Cerebellar nuclear complex (tissue), 1 donor: ENCODE measurements around the gene FRMD5.
A peak's percentile ranks its signal among the peaks of the same experiment; 100 is the strongest.
"Not testable (repeated sequence)": the region's sequence is repeated elsewhere in the genome, so short reads cannot be mapped to it uniquely, and the experiment has no call there.

ENCODE experiments used
- DNase-seq, 2 experiments: peaks; one replicate each; lab custom pipeline; 2025; lab: John Stamatoyannopoulos, UW

The FRMD5 gene

DNA sequence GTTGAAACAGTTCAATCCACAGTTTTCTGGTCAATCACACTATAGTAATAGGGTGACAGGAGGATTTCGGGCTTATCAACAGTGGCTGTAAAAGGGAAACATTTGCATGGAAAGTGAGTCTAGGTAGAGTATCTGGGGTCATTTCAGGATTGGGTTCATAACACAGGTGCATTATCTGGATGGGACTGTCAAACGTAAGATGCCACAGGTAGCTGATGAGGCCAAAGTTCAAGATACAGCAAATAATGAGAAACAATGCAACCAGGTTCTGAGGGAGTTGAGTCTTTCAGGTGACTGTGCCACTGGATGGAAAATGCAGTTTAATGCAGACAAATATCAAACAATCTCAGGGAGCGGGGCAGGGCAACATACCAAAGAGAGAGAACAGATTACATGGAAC is 306.0 kb downstream of the FRMD5 start:
- no peak for DNase-seq

DNA sequence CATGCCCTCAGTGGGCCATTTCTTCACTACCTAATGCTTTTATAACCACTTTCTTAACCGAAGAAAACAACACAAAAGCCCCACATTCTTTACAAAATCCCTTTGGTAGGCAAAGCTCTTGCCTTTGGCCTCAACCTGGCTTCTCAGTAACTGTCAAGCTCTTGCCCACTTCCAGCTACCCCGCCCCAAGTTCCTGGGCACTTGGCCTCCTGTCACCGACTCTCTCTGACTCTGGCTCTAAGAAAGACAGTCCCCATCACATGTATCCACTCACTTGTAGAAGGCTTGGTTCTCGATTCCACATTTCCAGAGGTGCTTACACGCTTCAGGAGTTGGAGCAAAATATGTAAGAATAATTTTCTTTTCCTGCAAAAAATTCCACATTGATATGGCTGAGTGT is 307.2 kb downstream of the FRMD5 start:
- DNase-seq: no peak

DNA sequence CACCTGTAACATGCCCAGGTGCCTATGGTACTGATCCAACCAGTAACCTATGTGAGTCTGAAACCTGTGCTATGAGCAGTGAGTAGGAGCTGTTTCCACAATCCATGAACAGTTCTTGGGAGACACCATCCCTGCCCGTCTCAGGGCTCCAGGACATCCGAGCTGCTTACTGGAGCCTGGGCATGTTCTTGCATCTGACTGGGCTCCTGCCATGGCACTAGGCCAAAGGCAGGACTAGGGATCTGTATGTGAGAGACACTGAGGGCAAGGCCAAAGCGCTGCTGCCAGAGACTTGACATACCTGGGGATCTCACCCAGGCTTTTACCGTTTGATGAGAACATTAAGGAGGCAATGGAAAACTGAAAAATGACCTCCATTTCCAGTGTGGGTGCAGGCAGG is 308.5 kb downstream of the FRMD5 start:
- no peak for DNase-seq

DNA sequence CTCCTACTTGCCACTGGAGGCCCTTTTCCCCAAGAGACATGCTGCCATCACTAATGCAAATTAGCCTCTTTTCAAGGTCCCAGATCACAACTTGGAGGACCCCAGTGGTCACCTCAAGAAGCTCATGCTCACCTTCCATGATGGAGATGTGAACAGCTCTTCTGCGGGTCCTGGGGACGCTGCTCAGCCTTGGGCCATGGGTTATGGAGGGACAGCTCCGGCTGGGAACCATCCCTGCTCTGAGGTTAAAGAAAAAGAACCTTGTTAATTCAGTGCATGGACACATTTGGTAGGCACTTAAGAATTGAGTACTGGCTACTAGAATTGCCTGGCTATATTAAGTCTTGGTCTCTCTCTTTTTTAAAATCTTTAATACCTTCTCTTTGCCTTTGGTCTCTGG is 311.5 kb downstream of the FRMD5 start:
- DNase-seq: no peak

DNA sequence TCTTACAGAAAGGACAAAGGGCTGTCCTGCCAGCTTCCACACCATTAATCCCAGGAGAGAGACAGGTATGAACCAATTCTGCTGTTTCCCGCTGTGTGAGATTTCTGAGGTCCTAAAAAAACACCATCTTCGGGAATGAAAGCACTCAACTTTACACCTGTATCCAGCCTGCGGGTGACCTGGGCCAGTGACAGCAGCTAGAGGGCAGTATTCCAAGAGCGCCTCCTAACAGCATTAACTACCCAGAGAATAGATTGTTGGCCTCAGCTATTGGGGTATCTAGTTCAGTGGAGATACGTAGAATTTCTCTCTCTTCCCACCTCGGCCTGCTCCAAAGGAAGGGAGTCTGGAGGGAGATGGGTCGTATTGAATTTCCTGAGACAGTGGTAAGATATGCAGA is 313.1 kb downstream of the FRMD5 start:
- no peak for DNase-seq

DNA sequence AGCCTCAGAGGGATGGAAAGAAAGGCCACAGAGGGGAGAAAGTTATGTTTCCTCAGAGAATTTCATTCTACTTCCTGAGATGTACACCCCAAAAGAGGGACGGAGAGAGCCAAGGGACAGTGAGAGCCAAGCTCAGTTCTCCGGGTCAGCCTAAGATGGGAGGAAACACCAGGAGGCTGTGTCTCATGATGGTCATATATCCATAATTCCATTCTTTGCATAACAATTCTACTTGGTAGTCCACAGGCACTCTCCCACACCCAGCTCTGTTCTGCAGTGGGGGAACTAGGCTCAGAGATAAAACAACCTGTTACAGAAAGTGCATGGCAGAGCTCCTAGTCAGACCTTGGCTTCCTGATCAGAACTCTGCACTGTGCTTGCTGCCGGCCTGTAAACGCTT is 313.8 kb downstream of the FRMD5 start:
- DNase-seq: no peak

DNA sequence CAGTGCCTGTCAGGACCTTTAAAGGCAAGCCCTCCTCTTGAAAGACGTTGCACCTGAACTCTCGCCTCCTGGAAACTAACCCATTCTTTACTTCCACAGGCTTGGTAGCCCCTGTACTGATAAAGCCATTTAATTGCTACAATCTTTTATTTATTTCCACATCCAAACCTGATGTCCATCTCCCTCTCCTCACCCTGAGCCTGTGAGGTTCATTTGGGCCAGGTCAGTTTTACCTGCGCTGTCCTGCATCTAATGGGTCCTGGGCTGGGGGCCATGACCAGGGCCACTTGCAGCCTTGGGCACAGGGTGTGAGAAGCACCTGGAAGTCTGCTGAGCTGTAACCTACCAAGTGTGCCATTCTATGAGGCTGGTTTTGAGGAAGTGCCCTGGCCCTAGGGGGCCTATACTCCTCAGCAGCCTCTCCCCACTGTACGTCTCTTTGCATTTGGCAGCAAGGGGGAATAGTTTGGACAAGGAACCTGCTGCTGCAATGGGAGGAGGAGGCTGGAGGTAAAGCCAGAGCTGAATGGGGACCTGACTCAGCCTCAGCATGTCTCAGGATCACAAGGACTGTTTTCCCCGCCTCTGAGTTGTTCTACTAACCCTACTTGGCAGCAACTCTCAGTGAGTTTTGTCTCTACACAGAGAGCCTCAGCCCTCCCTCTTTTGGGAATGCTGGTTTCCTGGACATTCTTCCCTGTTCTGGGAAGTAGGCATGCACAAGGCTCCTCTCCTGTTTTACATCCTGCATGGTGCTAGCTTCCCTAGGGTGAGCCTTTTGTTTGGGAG is 314.5 kb downstream of the FRMD5 start:
- no peak for DNase-seq

DNA sequence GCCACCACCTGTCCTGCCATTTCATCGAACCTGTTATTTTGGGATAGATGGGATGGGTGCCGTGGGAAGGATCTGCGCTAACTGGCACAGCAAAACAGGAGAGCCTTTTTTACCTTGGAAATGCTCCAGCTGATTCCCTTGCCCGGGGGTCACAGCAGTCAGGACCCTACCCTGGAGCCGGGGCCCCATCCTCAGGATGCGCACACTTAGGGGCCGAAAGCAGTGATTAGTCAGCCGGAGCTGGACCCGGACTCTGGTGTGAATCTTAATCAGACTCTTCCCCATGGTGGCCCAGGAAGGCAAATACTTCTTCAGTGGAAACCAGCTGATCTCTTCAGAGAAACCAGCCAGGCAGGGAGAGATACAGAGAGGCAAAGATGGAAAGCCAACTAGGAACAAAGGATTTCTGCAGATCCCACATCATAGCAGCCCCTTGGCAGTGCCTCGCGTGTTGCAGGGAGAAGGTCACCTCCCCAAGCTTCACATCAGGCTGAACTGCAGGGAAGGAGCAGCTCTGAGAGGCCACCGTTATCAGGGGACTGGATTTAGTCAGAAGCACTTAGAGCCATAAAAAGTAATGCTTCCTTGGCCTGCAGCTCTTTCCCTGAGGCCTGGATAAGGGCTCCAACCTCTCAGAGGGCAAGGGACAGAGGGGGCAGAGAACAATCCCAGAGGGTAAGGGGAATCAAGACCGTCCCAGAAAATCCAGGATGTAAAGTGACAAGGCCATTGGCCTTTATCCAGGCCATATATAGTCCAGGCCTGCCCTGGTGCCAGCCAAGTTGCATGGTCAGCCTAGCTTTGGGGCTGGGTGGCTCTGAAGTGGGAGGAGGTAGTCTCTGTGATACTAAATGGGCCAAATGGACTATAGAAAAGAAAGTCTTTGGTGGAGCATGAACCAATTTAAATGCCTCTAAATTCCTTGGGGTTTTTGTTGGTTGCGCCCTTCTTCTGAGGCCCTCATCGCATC is 315.4 kb downstream of the FRMD5 start:
- no peak for DNase-seq

DNA sequence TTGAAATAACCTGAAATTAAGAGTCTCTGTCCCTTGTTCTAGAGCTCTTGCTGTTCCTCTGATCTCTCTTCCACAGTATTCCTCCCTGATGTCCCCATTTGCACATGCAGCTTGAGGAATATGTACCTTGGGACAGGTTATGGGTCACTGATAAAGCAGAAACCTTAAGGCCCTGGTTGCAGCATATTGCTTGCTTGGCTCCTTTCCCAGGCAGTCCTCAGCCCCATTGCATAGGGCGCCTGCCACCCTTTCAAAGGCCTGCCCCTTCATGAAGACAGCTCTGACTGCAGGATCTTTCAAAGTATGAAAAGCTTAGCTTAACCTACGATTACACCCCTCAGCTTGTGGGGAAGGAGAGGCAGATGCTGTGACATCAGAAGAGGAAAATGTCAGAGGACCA is 316.6 kb downstream of the FRMD5 start:
- DNase-seq: no peak

DNA sequence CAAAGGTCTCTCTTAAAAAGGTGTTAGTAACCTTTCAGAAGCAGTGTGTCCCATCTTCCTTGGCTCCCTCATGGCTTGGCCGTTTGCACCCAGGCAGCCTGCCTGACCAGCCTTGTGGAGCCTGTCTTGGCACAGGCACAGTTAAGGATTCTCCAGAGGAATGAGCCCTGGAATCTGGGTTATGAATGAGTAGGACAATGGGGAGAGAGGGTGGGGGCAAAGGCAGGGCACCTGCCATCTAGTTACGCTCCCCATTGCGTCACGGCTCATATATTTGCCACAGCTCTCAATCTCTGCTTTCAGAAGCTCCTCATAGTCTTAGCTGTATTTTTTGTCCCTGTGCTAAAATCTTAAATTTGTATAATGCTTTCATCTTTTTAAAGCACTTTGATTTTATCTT is 317.7 kb downstream of the FRMD5 start:
- no peak for DNase-seq

DNA sequence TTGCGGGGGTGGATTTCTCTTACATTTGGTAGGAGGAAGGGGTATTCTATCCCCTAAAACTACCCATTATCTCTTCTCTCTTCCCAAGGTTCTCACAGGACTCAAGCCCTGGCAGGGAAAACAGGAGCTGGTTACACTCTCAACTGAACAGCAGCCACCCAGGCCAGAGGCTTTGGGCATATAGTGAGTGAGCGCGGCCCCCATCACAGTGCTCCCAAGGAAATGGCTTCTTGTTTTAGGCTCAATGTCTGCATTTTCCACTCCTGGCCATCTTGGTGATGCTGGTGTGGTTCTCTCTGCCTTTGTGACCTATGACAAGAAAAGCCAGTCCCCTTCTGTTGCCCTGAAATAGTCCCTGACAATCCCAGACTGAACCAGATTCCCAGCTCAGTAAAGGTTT is 318.2 kb downstream of the FRMD5 start:
- DNase-seq: no peak

DNA sequence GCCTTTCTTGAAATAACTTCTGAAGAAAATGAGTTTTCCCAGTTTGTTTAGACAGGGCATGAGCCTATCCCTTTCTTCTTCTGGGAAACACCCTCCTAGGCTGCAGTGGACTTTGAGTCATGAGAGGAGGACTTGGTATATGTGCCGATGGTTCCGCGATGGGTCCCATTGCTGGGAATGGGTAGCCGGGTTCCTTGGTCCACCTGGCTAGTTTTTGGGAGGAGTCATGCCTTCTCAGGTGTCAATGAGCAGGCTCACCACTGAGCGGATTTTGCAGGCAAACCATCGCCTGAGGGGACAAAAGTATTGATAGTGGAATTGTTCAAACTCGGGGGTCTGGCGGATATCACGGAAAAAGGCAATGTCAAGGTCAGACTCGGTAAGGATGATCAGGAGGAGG is 321.4 kb downstream of the FRMD5 start:
- DNase-seq: no peak

DNA sequence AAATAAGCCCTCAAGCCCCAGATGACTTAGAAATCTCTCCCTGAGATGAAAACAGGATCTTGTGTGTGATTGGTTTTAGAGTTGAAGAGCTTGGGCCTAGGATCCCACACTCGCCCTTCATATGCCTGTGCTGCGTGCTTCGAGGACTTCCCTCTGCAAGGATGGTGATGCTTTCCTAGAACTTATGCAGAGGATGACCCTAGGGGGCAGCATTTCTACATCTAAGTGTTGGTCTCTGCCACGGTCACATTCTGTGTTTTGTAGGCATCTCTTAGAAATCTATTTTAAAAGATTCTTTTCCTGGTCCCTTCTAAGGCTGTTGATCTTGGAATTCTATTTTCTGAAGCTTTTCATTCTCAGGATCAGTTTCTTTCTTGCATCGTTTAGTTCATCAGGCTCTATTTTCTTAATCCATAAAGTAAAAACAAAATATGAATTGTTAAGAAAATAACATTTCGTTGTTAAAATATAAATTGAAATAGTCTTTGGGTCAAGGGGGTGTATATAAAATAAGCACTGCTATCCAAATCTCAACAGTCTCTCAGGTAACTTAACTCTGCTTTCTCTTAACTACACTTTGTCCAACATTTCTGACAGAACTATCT is 322.6 kb downstream of the FRMD5 start:
- DNase-seq: peak in 1 of 2 experiments; percentile 51

DNA sequence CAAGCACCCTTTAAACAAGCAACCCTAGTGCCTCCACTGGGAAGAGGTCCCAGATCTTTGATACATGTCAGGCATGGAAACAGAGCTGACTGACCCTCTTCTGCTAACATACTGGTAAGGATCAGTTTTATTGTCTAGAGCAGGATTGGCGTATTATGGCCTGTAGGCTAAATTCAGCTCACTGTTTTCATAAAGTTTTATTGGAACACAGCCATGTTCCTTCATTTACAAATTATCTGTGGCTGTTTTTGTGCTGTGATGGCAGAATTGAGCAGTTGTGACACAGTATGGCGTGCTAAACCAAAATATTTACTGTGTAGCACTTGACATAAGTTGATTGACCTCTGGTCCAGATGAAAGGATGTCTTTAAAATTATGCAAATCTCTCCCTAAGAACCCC is 323.2 kb downstream of the FRMD5 start:
- no peak for DNase-seq

DNA sequence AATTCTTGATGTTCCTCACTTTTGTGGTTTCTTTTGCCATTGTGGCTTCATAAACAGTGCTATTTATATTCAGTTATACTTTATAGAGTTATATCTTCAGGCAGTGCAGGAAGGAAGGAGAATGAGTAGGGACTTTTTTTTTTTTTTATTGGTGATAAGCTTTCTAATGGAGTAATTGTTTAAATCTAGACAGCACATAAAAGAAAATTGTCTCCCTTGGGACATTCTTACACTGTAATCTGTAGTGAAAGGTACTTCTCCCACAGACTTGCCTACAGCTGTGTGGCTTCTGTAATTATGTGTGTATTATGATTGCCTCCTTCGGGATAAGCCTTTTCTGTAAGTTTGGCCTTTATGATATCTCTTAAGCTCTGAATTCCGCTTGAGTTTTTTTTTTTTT is 326.7 kb downstream of the FRMD5 start:
- DNase-seq: no peak

DNA sequence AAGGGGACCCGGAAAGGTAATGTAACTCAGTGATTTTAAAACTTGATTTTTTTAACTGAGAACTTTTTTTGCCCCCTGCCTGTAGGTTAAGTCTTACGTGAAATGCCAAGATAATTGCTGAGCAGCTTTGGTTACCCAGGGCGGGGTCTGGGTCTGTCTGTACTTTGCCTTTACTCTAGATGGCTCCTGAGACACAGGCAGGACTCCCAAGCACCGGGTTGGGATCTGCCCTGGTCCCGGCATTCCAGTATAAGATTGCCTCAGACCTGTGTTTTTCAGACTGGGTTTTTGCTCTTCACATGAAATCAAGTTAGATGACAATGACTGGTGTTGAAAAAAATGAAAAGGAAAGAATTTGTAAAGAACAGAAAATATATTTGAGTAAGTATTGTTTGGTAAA is 328.0 kb downstream of the FRMD5 start:
- no peak for DNase-seq

DNA sequence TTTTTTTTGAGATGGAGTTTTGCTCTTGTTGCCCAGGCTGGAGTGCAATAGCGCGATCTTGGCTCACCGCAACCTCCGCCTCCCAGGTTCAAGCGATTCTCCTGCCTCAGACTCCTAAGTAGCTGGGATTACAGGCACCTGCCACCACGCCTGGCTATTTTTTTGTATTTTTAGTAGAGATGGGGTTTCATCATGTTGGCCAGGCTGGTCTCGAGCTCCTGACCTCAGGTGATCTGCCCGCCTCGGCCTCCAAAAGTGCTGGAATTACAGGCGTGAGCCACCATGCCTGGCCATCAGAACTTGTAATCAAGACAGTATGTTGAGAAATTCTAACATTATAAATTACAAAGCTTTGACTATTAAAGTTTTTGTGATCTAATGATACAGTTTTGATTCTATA is 328.4 kb downstream of the FRMD5 start:
- DNase-seq: not testable (repeated sequence)

DNA sequence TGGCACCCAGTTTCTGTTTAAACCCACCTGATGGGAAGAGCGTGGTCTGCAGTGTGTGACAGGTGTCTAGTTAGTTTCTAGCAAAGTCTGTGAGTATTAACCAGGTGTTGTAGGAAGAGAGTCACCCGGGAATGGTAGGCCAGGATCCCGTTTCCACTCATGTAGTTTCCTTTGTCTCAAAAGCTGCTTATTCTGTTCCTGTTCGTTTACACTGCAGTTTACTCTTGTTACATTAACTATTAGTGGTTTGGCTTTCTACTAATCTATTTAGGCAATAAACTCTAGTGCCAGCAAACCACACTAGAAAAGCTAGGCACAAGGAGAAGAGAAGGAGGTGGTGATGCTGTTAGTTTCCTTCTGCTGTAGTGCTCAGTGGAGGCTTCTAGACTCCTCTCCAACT is 335.5 kb downstream of the FRMD5 start:
- no peak for DNase-seq

DNA sequence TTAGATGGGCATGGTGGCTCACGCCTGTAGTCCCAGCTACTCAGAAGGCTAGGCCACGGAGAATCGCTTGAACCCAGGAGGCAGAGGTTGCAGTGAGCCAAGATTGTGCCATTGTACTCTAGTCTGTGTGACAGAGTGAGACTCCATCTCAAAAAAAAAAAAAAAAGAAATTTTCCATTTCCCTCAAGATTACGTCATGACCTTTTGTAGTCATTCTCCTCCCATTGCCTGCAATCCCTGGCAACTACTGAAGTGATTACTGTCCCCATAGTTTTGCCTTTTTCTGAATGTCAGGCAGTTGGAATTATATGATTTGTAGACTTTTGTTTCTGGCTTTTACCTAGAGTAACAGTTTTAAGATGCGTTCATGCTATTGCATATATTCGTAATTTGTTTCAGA is 340.3 kb downstream of the FRMD5 start:
- DNase-seq: no peak

DNA sequence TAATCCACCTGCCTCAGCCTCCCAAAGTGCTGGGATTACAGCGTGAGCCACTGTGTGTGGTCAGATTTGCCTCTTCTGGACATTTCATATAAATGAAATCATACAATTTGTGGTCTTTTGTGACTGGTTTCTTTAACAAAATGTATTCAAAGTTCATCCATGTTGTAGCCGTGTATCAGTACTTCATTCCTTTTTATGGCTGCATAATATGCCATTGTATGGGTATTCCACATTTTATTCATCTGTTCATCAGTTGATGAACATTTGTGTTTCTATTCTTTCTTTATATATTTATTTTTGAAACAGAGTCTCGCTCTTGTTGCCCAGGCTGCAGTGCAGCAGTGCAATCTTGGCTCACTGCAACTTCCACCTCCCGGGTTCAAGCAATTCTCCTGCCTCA is 342.5 kb downstream of the FRMD5 start:
- DNase-seq: no peak

DNA sequence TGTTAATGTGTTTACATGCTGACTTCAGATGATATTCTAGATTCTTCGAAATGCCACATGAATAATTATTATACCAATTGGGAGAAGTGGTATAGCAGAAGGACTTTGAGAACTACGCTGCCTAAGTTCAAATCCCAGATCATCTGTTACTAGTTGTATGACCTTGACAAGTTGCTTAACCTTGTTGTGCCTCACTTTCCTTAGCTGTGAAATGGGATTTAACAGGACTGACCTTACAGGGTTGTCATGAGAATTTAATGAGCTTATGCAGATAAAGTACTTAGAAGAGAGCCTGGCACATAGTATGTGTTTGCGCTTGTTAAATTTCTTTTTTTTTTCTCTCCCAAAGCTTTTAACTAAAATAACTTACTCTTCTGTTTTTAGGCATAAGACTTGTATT is 343.8 kb downstream of the FRMD5 start:
- no peak for DNase-seq

DNA sequence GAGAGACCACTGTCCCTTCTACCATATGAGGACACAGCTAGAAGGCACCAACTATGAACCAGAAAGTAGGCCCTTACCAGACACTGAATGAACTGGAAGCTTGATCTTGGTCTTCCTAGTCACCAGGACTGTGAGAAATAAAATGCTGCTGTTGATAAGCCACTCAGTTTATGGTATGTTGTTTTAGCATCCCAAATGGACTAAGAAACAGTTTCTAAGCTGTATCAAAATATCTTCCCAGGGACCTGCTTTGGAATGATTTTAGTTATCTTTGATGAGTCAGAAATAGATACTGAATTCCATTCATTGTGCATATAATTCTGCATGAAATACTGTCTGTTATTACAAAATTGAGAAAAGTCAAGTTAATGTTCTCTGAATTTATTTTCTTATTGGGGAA is 349.6 kb downstream of the FRMD5 start:
- DNase-seq: no peak

DNA sequence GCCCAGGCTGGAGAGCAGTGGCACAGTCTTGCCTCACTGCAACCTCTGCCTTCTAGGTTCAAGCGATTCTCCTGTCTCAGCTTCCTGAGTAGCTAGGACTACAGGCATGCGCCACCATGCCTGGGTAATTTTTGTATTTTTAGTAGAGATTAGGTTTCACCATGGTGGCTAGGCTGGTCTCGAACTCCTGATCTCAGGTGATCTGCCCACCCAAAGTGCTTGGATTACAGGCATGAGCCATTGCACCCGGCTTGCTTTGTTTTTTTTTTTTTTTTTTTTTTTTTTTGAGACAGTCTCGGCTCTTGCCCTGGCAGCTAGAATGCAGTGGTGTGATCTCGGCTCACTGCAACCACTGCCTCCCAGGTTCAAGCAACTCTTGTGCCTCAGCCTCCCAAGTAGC is 362.6 kb downstream of the FRMD5 start:
- DNase-seq: not testable (repeated sequence)
